ENCODE data around the gene TNRC18. TPM values are rescaled to one million over a fixed set of nuclear protein-coding genes. Genes with fewer than 3 reads are reported as not detected.
"Not testable (repeated sequence)": the region's sequence is repeated elsewhere in the genome, so short reads cannot be mapped to it uniquely, and the experiment has no call there.

TNRC18 gene
- total and polyA plus RNA-seq, 4 donors, result 33.4 to 117 (median 84.1) TPM

GRCh38 chr7:5315761-5316160, 107.9 kb downstream of the TNRC18 start:
- Histone ChIP-seq H3K27ac (ENCODE audit: low read depth in 1 of 2, low read length in 1 of 2) (no peak overlapping the region), H3K4me3 (no peak overlapping the region), H3K36me3 (ENCODE audit: control insufficient read depth in 4 of 4, insufficient read depth in 4 of 4, low read length in 4 of 4) (peaks cover 8 to 50% (median 33%) of the 10 kb centered on the region in 4 donors), H3K9ac (ENCODE audit: insufficient read depth in 1 of 2, low read length in 2 of 2) (no peak overlapping the region), H3K27me3 (ENCODE audit: control insufficient read depth in 3 of 3, insufficient read depth in 3 of 3, low read length in 2 of 3) (no peaks in the 10 kb centered on the region), H3K9me3 (ENCODE audit: control insufficient read depth in 4 of 4, insufficient read depth in 3 of 4, low read length in 3 of 4) (peaks cover 0 to 11% (median 3%) of the 10 kb centered on the region in 4 donors), H3K4me1 (ENCODE audit: control insufficient read depth in 5 of 5, insufficient read depth in 5 of 5, low read length in 5 of 5) (no peaks in the 10 kb centered on the region)
- ATAC-seq (ENCODE audit: insufficient read depth, low FRiP score) (no peak), DNase-seq (no peak)
- 96 to 97% methylated on average over 14 of the region's 14 CpGs for WGBS, 2 donors
- TF ChIP-seq CTCF (IDR thresholded peaks at IDR 0.05; ENCODE audit: control extremely low read depth, extremely low read depth), result no peak

- Histone ChIP-seq H3K9me3 (ENCODE audit: control insufficient read depth in 4 of 4, insufficient read depth in 3 of 4, low read length in 3 of 4) (peaks cover 0 to 9% (median 3%) of the 10 kb centered on the region in 4 donors), H3K4me3 (no peak overlapping the region), H3K27me3 (ENCODE audit: control insufficient read depth in 3 of 3, insufficient read depth in 3 of 3, low read length in 2 of 3) (no peaks in the 10 kb centered on the region), H3K36me3 (ENCODE audit: control insufficient read depth in 4 of 4, insufficient read depth in 4 of 4, low read length in 4 of 4) (peaks cover 8 to 47% (median 27%) of the 10 kb centered on the region in 4 donors), H3K4me1 (ENCODE audit: control insufficient read depth in 5 of 5, insufficient read depth in 5 of 5, low read length in 5 of 5) (no peaks in the 10 kb centered on the region), H3K27ac (ENCODE audit: low read depth in 1 of 2, low read length in 1 of 2) (no peak overlapping the region), H3K9ac (ENCODE audit: insufficient read depth in 1 of 2, low read length in 2 of 2) (no peak overlapping the region)
- DNase-seq, result no peak
- WGBS, 2 donors, result 92 to 96% methylated on average over 19 of the region's 19 CpGs
- no peak for TF ChIP-seq CTCF (IDR thresholded peaks at IDR 0.05; ENCODE audit: control extremely low read depth, extremely low read depth)
- ATAC-seq (ENCODE audit: insufficient read depth, low FRiP score), result no peak
Observed at GRCh38 chr7:5314864-5315263, 108.8 kb downstream of the TNRC18 start.

- H3K9ac ChIP-seq (ENCODE audit: insufficient read depth in 1 of 2, low read length in 2 of 2); DNase-seq; H3K4me1 ChIP-seq (ENCODE audit: control insufficient read depth in 5 of 5, insufficient read depth in 5 of 5, low read length in 5 of 5); H3K4me3 ChIP-seq; H3K27ac ChIP-seq (ENCODE audit: low read depth in 1 of 2, low read length in 1 of 2); ATAC-seq (ENCODE audit: insufficient read depth, low FRiP score); H3K9me3 ChIP-seq (ENCODE audit: control insufficient read depth in 4 of 4, insufficient read depth in 3 of 4, low read length in 3 of 4); H3K27me3 ChIP-seq (ENCODE audit: control insufficient read depth in 3 of 3, insufficient read depth in 3 of 3, low read length in 2 of 3): not testable (repeated sequence)
- H3K36me3 ChIP-seq (ENCODE audit: control insufficient read depth in 4 of 4, insufficient read depth in 4 of 4, low read length in 4 of 4), result peaks cover 8 to 52% (median 20%) of the 10 kb centered on the region in 4 donors
- WGBS, 2 donors, result 88 to 92% methylated on average over 36 to 47 of the region's 48 CpGs
Observed at GRCh38 chr7:5313076-5313885, 110.4 kb downstream of the TNRC18 start.

- H3K27me3 ChIP-seq (ENCODE audit: control insufficient read depth in 3 of 3, insufficient read depth in 3 of 3, low read length in 2 of 3); ATAC-seq (ENCODE audit: insufficient read depth, low FRiP score); DNase-seq; H3K27ac ChIP-seq (ENCODE audit: low read depth in 1 of 2, low read length in 1 of 2); H3K4me1 ChIP-seq (ENCODE audit: control insufficient read depth in 5 of 5, insufficient read depth in 5 of 5, low read length in 5 of 5); H3K4me3 ChIP-seq; H3K9me3 ChIP-seq (ENCODE audit: control insufficient read depth in 4 of 4, insufficient read depth in 3 of 4, low read length in 3 of 4); H3K9ac ChIP-seq (ENCODE audit: insufficient read depth in 1 of 2, low read length in 2 of 2): not testable (repeated sequence)
- H3K36me3 ChIP-seq (ENCODE audit: control insufficient read depth in 4 of 4, insufficient read depth in 4 of 4, low read length in 4 of 4), result peaks cover 14 to 59% (median 18%) of the 10 kb centered on the region in 4 donors
- WGBS, 2 donors, result 92 to 94% methylated on average over 21 to 41 of the region's 46 CpGs
Observed at GRCh38 chr7:5312276-5313070, 111.2 kb downstream of the TNRC18 start.

Data from lung (tissue), 12 donors.